Endodermal cell (in vitro differentiated cells): ENCODE data around the gene TXLNB. TPM values are rescaled to one million over a fixed set of nuclear protein-coding genes. Genes with fewer than 3 reads are reported as not detected.

Source experiments
- DNase-seq: peaks from one replicate; pipeline ENCODE4 v3.0.0-alpha.2; 2017
- H3K27ac ChIP-seq: 2 replicates; pipeline ENCODE4 v1.5.1; 2013; ENCODE audit warnings: mild to moderate bottlenecking, low read depth, low read length, moderate library complexity
- H3K27me3 ChIP-seq: 2 replicates; pipeline ENCODE4 v1.6.1; 2013; ENCODE audit warnings: mild to moderate bottlenecking, low read length, moderate library complexity; ENCODE audit not compliant: insufficient read depth, control insufficient read depth, poor library complexity, severe bottlenecking
- H3K36me3 ChIP-seq: 2 replicates; pipeline ENCODE4 v1.7.0; 2013; ENCODE audit warnings: mild to moderate bottlenecking, low read length, moderate library complexity; ENCODE audit not compliant: control insufficient read depth, insufficient read depth
- H3K4me1 ChIP-seq: one replicate; pipeline ENCODE4 v1.7.0; 2013; ENCODE audit warnings: low read length; ENCODE audit not compliant: control insufficient read depth, insufficient read depth
- H3K4me3 ChIP-seq: 2 replicates; pipeline ENCODE4 v1.5.1; 2013; ENCODE audit warnings: mild to moderate bottlenecking, low read length, moderate library complexity
- H3K9ac ChIP-seq: 2 replicates; pipeline ENCODE4 v1.6.1; 2013; ENCODE audit warnings: mild to moderate bottlenecking, low read length, moderate library complexity; ENCODE audit not compliant: poor library complexity, severe bottlenecking; ENCODE audit errors: extremely low read depth
- H3K9me3 ChIP-seq: 2 replicates; pipeline ENCODE4 v1.6.1; 2013; ENCODE audit warnings: mild to moderate bottlenecking, low read length, moderate library complexity; ENCODE audit not compliant: control insufficient read depth
- H3K27ac Mint-ChIP-seq: 2 replicates; pipeline ENCODE4 v1.8.0; 2020; ENCODE audit warnings: mixed read lengths
- H3K27me3 Mint-ChIP-seq: 2 replicates; pipeline ENCODE4 v1.8.0; 2021; ENCODE audit warnings: mild to moderate bottlenecking, mixed read lengths; ENCODE audit not compliant: insufficient read depth
- H3K36me3 Mint-ChIP-seq: 2 replicates; pipeline ENCODE4 v1.8.0; 2020; ENCODE audit warnings: low read depth, mixed read lengths
- H3K4me1 Mint-ChIP-seq: 2 replicates; pipeline ENCODE4 v1.8.0; 2020; ENCODE audit warnings: mixed read lengths
- H3K4me3 Mint-ChIP-seq: 2 replicates; pipeline ENCODE4 v1.8.0; 2020; ENCODE audit warnings: mild to moderate bottlenecking, moderate library complexity, mixed read lengths
- H3K9me3 Mint-ChIP-seq: 2 replicates; pipeline ENCODE4 v1.8.0; 2020; ENCODE audit warnings: mild to moderate bottlenecking, mixed read lengths
- CTCF ChIP-seq: fragments of 200-600 bp; sonication (generic); conservative IDR thresholded peaks from 2 replicates; pipeline ENCODE4 v1.5.0; 2021; ENCODE audit warnings: antibody characterized with exemption, mild to moderate bottlenecking
- WGBS, 2 experiments: methylation state at CpG; one replicate each; pipeline versions ENCODE4 v1.1.5 to v1.1.7; 2013; ENCODE audit warnings: missing lambda C conversion rate in 2 of 2, mixed read lengths in 1 of 2; ENCODE audit not compliant: insufficient coverage in 1 of 2, insufficient read length in 1 of 2; 5-methylcytosine and 5-hydroxymethylcytosine counted together
- total RNA-seq, 2 donors: library from RNA; stranded (reverse); fragmentation: NEBNext Ultra II Directional in 1 of 2; extraction: Animal tissue kit (Norgen Biotek cat#: 25700) in 1 of 2; gene quantifications; 2 replicates in 1 of 2; 3 replicates in 1 of 2; pipeline ENCODE4 v1.2.1, GENCODE V29; 2021

Gene TXLNB
- total RNA-seq, 2 donors from 2014 or later = not detected

- no peak overlapping the region for H3K27ac ChIP-seq
- H3K4me3 Mint-ChIP-seq = no peak overlapping the region
- no peaks in the 10 kb centered on the region for H3K4me1 Mint-ChIP-seq
- no peak overlapping the region for H3K9ac ChIP-seq
- no peak overlapping the region for H3K27ac Mint-ChIP-seq
- H3K4me3 ChIP-seq = no peak overlapping the region
- no peaks in the 10 kb centered on the region for H3K4me1 ChIP-seq
- no peak for DNase-seq
- H3K9me3 Mint-ChIP-seq = no peaks in the 10 kb centered on the region
- H3K36me3 ChIP-seq = no peaks in the 10 kb centered on the region
- H3K27me3 ChIP-seq = no peaks in the 10 kb centered on the region
- no peak for TF ChIP-seq CTCF
- 96 to 100% methylated on average over 3 of the region's 3 CpGs for whole genome bisulfite sequencing, 2 experiments
- no peaks in the 10 kb centered on the region for H3K36me3 Mint-ChIP-seq
- H3K27me3 Mint-ChIP-seq = no peaks in the 10 kb centered on the region
- no peaks in the 10 kb centered on the region for H3K9me3 ChIP-seq
Observed at GRCh38 chr6:139257291-139257690, 34.5 kb downstream of the TXLNB start.

- TF ChIP-seq CTCF = no peak
- Histone ChIP-seq H3K36me3 (no peaks in the 10 kb centered on the region), H3K9me3 (no peaks in the 10 kb centered on the region), H3K9ac (no peak overlapping the region), H3K27ac (no peak overlapping the region), H3K27me3 (no peaks in the 10 kb centered on the region), H3K4me1 (no peaks in the 10 kb centered on the region), H3K4me3 (no peak overlapping the region)
- Mint-ChIP-seq H3K4me3 (no peak overlapping the region), H3K27ac (no peak overlapping the region), H3K4me1 (no peaks in the 10 kb centered on the region), H3K27me3 (no peaks in the 10 kb centered on the region), H3K9me3 (no peaks in the 10 kb centered on the region), H3K36me3 (no peaks in the 10 kb centered on the region)
- WGBS, 2 experiments = 71 to 92% methylated on average over 3 of the region's 3 CpGs
- no peak for DNase-seq
Observed at GRCh38 chr6:139256087-139256486, 35.7 kb downstream of the TXLNB start.

- no peak overlapping the region for H3K27ac ChIP-seq
- TF ChIP-seq CTCF = no peak
- H3K4me3 ChIP-seq = no peak overlapping the region
- no peaks in the 10 kb centered on the region for H3K9me3 Mint-ChIP-seq
- H3K4me1 ChIP-seq = no peaks in the 10 kb centered on the region
- no peak overlapping the region for H3K4me3 Mint-ChIP-seq
- no peak overlapping the region for H3K27ac Mint-ChIP-seq
- no peaks in the 10 kb centered on the region for H3K4me1 Mint-ChIP-seq
- no peaks in the 10 kb centered on the region for H3K36me3 Mint-ChIP-seq
- no peaks in the 10 kb centered on the region for H3K27me3 Mint-ChIP-seq
- no peak overlapping the region for H3K9ac ChIP-seq
- H3K27me3 ChIP-seq = no peaks in the 10 kb centered on the region
- no peaks in the 10 kb centered on the region for H3K36me3 ChIP-seq
- DNase-seq = no peak
- H3K9me3 ChIP-seq = no peaks in the 10 kb centered on the region
- 92 to 100% methylated on average over 1 of the region's 2 CpGs for WGBS, 2 experiments
Observed at GRCh38 chr6:139254196-139254595, 37.6 kb downstream of the TXLNB start.
